ENCODE data around the gene CAPN15.

CAPN15 gene

DNA sequence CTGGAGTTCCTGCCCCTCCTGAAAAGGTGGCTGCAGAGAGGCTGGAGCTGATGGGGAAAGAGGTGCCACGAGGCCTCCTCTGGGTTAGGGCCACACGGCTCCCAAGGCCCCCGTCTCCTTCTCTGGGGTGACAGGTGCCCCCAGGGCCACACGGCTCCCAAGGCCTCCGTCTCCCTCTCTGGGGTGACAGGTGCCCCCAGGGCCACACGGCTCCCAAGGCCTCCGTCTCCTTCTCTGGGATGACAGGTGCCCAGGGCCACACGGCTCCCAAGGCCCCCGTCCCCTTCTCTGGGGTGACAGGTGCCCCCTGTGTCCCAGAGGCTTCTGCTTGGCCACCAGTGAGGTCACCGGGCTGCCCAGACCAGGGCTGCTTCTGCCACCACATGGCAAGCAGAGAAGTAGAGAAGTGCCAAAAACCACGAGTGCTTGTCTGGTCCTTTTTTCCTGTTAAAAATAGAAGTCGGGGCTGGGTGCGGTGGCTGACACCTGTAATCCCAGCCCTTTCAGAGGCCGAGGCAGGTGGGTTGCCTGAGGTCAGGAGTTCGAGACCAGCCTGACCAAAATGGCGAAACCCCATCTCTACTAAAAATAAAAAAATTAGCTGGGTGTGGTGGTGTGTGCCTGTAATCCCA, 4.1 kb downstream of the CAPN15 start:
- no peak overlapping the region for H3K4me3 ChIP-seq (ENCODE audit: low read depth, low read length)
- in situ Hi-C loops (cut with HindIII; ENCODE audit: low sequenced_read_pairs): no loop called here
- DNase-seq (ENCODE audit: low read depth): no peak
- TF ChIP-seq CTCF (IDR thresholded peaks at IDR 0.05; ENCODE audit: low read depth, low read length, missing control alignments): no peak

- in situ Hi-C loops (cut with HindIII; ENCODE audit: low sequenced_read_pairs): no loop called here
Observed at GRCh38 chr16:533391-534123, 6.0 kb downstream of the CAPN15 start.

GRCh38 chr16:534135-534534, 6.6 kb downstream of the CAPN15 start:
- no peak overlapping the region for H3K4me3 ChIP-seq (ENCODE audit: low read depth, low read length)
- in situ Hi-C loops (cut with HindIII; ENCODE audit: low sequenced_read_pairs): no loop called here
- TF ChIP-seq CTCF (IDR thresholded peaks at IDR 0.05; ENCODE audit: low read depth, low read length, missing control alignments): no peak
- DNase-seq (ENCODE audit: low read depth): no peak

More at GRCh38 chr16:533391-534123, 6.0 kb downstream of the CAPN15 start:
- no peak for TF ChIP-seq CTCF (IDR thresholded peaks at IDR 0.05; ENCODE audit: low read depth, low read length, missing control alignments)
- DNase-seq (ENCODE audit: low read depth): no peak
- H3K4me3 ChIP-seq (ENCODE audit: low read depth, low read length): no peak overlapping the region

DNA sequence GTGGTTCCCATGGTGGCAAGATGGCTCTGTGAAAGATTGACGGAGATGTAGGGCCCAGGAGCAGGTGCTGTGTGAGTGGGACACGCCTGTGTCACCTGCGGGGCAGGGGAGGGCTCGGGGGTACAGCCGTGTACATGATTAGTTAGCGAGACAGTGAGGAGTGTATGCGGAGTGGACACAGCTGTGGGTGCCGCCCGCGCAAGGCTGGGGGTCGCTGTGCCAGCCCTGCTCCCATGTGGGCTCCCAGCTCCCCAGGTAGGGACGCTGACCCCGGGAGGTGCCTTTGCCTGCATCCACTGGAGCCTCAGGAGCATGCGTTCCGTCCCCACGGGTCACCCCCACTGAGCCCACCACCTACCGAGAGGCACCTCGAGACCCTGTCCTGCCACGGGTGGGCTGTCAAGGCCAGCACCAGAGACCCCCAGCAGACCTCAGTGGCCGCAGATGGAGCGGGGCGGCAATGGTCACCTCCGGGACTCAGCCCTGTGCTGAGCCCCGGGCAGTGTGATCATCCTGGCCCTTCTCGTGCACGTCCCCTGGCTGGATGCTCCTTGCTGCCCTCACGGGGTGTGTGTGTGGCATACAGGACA, 7.4 kb downstream of the CAPN15 start:
- no peak for TF ChIP-seq CTCF (IDR thresholded peaks at IDR 0.05; ENCODE audit: low read depth, low read length, missing control alignments)
- no peak overlapping the region for H3K4me3 ChIP-seq (ENCODE audit: low read depth, low read length)
- in situ Hi-C loops (cut with HindIII; ENCODE audit: low sequenced_read_pairs): no loop called here
- no peak for DNase-seq (ENCODE audit: low read depth)

- peak; percentile 39 for DNase-seq (ENCODE audit: low read depth)
- no peak overlapping the region for H3K4me3 ChIP-seq (ENCODE audit: low read depth, low read length)
- in situ Hi-C loops (cut with HindIII; ENCODE audit: low sequenced_read_pairs): no loop called here
- TF ChIP-seq CTCF (IDR thresholded peaks at IDR 0.05; ENCODE audit: low read depth, low read length, missing control alignments): no peak
Observed at GRCh38 chr16:535446-536405, 8.2 kb downstream of the CAPN15 start.

DNA sequence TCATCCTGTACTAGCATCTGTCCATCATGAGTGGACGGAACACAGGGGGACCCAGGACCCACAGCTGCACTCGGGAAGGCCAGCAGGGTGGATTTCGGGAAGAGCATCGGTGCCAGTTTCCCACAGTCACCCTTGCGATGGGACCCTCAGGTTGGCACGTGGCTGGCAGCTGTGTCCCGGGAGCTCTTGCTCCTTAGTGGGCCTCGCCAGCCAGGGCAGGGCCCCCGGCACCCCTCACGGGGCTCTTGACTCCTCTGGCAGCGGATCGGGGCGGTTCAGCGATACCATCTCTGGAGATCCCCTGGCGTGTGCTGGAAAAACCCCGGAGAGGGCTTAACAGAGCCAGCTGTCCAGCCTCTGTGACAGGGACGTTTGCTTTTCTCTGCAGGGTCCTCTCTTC, 9.2 kb downstream of the CAPN15 start:
- no peak overlapping the region for H3K4me3 ChIP-seq (ENCODE audit: low read depth, low read length)
- TF ChIP-seq CTCF (IDR thresholded peaks at IDR 0.05; ENCODE audit: low read depth, low read length, missing control alignments): no peak
- in situ Hi-C loops (cut with HindIII; ENCODE audit: low sequenced_read_pairs): no loop called here
- no peak for DNase-seq (ENCODE audit: low read depth)
